Body of pancreas (tissue), 4 donors: ENCODE measurements around the gene HORMAD1. TPM values are rescaled to one million over a fixed set of nuclear protein-coding genes. Genes with fewer than 3 reads are reported as not detected.

Experiments used
- ATAC-seq: fragments of 150-250 bp; one replicate; pipeline ENCODE4 v1.9.1; 2016
- DNase-seq, 4 donors: peaks; one replicate each; pipeline ENCODE4 v3.0.0-alpha.2; 2019
- H3K27ac ChIP-seq, 4 donors: fragments of 200-600 bp; sonication (generic); 1 replicate in 3 of 4; 2 replicates in 1 of 4; pipeline versions ENCODE4 v1.5.1 to v1.6.1; 2016 to 2019; ENCODE audit warnings: mild to moderate bottlenecking in 1 of 4, mixed read lengths in 1 of 4, moderate library complexity in 1 of 4
- H3K27me3 ChIP-seq, 2 donors: fragments of 200-600 bp; sonication (generic); one replicate each; pipeline ENCODE4 v1.6.0; 2016; ENCODE audit warnings: mild to moderate bottlenecking in 1 of 2
- H3K36me3 ChIP-seq, 2 donors: fragments of 200-600 bp; sonication (generic); replicated peaks in 1 of 2; 2 replicates each; pipeline ENCODE4 v1.5.1; 2016; ENCODE audit warnings: low read depth in 2 of 2; ENCODE audit not compliant: insufficient read depth in 1 of 2
- H3K4me1 ChIP-seq: fragments of 200-600 bp; sonication (generic); one replicate; pipeline ENCODE4 v1.6.0; 2016
- H3K4me3 ChIP-seq, 2 donors: fragments of 200-600 bp; sonication (generic); 1 replicate in 1 of 2; 2 replicates in 1 of 2; pipeline ENCODE4 v1.5.1; 2016 to 2019
- H3K9me3 ChIP-seq, 3 donors: fragments of 200-600 bp; sonication (generic); 1 replicate in 2 of 3; 2 replicates in 1 of 3; pipeline ENCODE4 v1.5.1; 2016
- POLR2A ChIP-seq, 3 donors: fragments of 450-650 bp; IDR thresholded peaks; one replicate each; pipeline ENCODE4 v1.6.1; 2016; ENCODE audit warnings: antibody characterized with exemption in 3 of 3, mild to moderate bottlenecking in 2 of 3
- WGBS, 2 donors: methylation state at CpG; one replicate each; pipeline ENCODE4 v1.1.5; 2017; 5-methylcytosine and 5-hydroxymethylcytosine counted together
- intact Hi-C: fragments of 100-400 bp; cut with DNase I; formaldehyde crosslinking; loops from one replicate; pipeline ENCODE4 v1.15.1; 2023
- total RNA-seq, 2 donors: library from RNA; depleted of rRNA; stranded (reverse); fragments of >200 nt; gene quantifications; one replicate each; pipeline ENCODE4 v1.1.0, GENCODE V29; 2016
- TF ChIP-seq, protein P1 (sequence below), 7 experiments: fragments of 450-650 bp in 4 of 7; fragments of 200-600 bp in 3 of 7; sonication (generic) in 3 of 7; IDR thresholded peaks; one replicate each; pipeline ENCODE4 v1.5.1; 2016 to 2019; ENCODE audit warnings: antibody characterized with exemption in 7 of 7

HORMAD1 gene
- total RNA-seq, 2 donors from 2014 or later = not detected

DNA sequence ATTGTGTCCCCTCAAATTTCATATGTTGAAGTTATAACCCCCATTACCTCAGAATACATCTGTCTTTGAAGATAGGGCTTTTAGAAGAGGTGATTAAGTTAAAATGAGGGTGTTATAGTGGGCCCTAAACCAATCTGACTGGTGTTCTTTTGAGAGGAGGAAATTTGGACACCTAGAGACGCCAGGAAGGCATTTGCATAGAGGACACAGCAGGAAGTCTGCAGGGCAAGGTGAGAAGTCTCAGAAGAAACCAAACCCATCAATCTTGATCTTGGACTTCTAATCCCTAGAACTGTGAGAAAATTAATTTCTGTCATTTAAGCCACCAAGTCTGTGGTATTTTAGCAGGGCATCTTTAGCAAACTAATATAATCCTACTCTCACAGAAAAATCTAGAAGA is 36.8 kb downstream of the HORMAD1 start:
- no peaks in the 10 kb centered on the region for H3K4me1 ChIP-seq
- intact Hi-C loops = loop anchor here (10.0 kb wide), 1 partner anchor 219 kb away; no protein-coding TSS in a partner anchor
- no peak overlapping the region for H3K27ac ChIP-seq
- no peaks in the 10 kb centered on the region for H3K9me3 ChIP-seq
- 72 to 94% methylated on average over 1 of the region's 1 CpG for WGBS, 2 donors
- ATAC-seq (no peak), DNase-seq (no peak)
- no peaks in the 10 kb centered on the region for H3K27me3 ChIP-seq
- TF ChIP-seq, protein P1, sequence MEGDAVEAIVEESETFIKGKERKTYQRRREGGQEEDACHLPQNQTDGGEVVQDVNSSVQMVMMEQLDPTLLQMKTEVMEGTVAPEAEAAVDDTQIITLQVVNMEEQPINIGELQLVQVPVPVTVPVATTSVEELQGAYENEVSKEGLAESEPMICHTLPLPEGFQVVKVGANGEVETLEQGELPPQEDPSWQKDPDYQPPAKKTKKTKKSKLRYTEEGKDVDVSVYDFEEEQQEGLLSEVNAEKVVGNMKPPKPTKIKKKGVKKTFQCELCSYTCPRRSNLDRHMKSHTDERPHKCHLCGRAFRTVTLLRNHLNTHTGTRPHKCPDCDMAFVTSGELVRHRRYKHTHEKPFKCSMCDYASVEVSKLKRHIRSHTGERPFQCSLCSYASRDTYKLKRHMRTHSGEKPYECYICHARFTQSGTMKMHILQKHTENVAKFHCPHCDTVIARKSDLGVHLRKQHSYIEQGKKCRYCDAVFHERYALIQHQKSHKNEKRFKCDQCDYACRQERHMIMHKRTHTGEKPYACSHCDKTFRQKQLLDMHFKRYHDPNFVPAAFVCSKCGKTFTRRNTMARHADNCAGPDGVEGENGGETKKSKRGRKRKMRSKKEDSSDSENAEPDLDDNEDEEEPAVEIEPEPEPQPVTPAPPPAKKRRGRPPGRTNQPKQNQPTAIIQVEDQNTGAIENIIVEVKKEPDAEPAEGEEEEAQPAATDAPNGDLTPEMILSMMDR (IDR thresholded peaks at IDR 0.05) = no peak
- H3K4me3 ChIP-seq = no peak overlapping the region
- H3K36me3 ChIP-seq = peaks cover 0 to 5% of the 10 kb centered on the region in 2 donors

GRCh38 chr1:150678988-150679387 is 41.7 kb downstream of the HORMAD1 start:
- Histone ChIP-seq H3K27me3 (no peaks in the 10 kb centered on the region), H3K9me3 (no peaks in the 10 kb centered on the region), H3K27ac (no peak overlapping the region), H3K36me3 (no peaks in the 10 kb centered on the region), H3K4me3 (no peak overlapping the region), H3K4me1 (no peaks in the 10 kb centered on the region)
- intact Hi-C loops = no loop called here
- DNase-seq (no peak), ATAC-seq (no peak)
- 100% methylated on average over 1 of the region's 1 CpG for WGBS, 2 donors
- TF ChIP-seq, protein P1 (IDR thresholded peaks at IDR 0.05) = no peak
- TF ChIP-seq POLR2A (IDR thresholded peaks at IDR 0.05) = no peak

GRCh38 chr1:150674881-150675280 is 45.8 kb downstream of the HORMAD1 start:
- no peaks in the 10 kb centered on the region for H3K4me1 ChIP-seq
- H3K36me3 ChIP-seq = no peaks in the 10 kb centered on the region
- no peaks in the 10 kb centered on the region for H3K9me3 ChIP-seq
- H3K4me3 ChIP-seq = no peak overlapping the region
- no peak overlapping the region for H3K27ac ChIP-seq
- TF ChIP-seq, protein P1 (IDR thresholded peaks at IDR 0.05) = no peak
- TF ChIP-seq POLR2A (IDR thresholded peaks at IDR 0.05) = no peak
- intact Hi-C loops = no loop called here
- 93 to 98% methylated on average over 4 of the region's 4 CpGs for WGBS, 2 donors
- no peak for DNase-seq
- no peak for ATAC-seq
- H3K27me3 ChIP-seq = no peaks in the 10 kb centered on the region

- Histone ChIP-seq H3K4me3 (no peak overlapping the region), H3K9me3 (no peaks in the 10 kb centered on the region), H3K4me1 (peaks cover 8% of the 10 kb centered on the region), H3K27me3 (no peaks in the 10 kb centered on the region), H3K36me3 (peaks cover 0 to 14% of the 10 kb centered on the region in 2 donors), H3K27ac (no peak overlapping the region)
- TF ChIP-seq, protein P1 (IDR thresholded peaks at IDR 0.05) = no peak
- ATAC-seq (no peak), DNase-seq (no peak)
- 80 to 82% methylated on average over 7 of the region's 7 CpGs for WGBS, 2 donors
- intact Hi-C loops = no loop called here
These were observed 57.4 kb downstream of the HORMAD1 start for GRCh38 chr1:150663321-150663720.

DNA sequence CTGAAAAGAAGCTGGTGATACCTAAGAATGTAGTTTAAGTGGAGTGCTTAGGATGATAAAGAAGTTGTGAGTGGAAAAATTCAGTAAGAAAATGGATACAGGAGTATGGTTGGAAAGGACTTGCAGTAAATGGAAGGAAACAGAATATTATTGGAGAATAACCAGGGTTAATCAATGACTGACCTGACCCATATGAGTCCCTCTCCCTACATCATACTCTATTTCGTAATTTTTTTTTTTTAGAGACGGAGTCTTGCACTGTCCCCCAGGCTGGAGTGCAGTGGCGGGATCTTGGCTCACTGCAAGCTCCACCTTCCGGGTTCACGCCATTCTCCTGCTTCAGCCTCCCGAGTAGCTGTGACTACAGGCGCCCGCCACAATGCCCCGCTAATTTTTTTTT is 57.9 kb downstream of the HORMAD1 start:
- intact Hi-C loops = no loop called here
- H3K27ac ChIP-seq = no peak overlapping the region
- 90 to 95% methylated on average over 9 of the region's 9 CpGs for WGBS, 2 donors
- peaks cover 3% of the 10 kb centered on the region for H3K4me1 ChIP-seq
- DNase-seq (no peak), ATAC-seq (no peak)
- no peaks in the 10 kb centered on the region for H3K9me3 ChIP-seq
- no peaks in the 10 kb centered on the region for H3K27me3 ChIP-seq
- peaks cover 0 to 14% of the 10 kb centered on the region in 2 donors for H3K36me3 ChIP-seq
- TF ChIP-seq, protein P1 (IDR thresholded peaks at IDR 0.05) = no peak
- no peak for TF ChIP-seq POLR2A (IDR thresholded peaks at IDR 0.05)
- no peak overlapping the region for H3K4me3 ChIP-seq
